Measurements from ENCODE around the gene PNPLA7.

Gene PNPLA7

GRCh38 chr9:137581361-137582285 is 31.4 kb upstream of the PNPLA7 start:
- no peak for TF ChIP-seq CTCF (IDR thresholded peaks at IDR 0.05; ENCODE audit: low read depth, low read length)
- no peak for DNase-seq (ENCODE audit: extremely low read depth, low read depth)

- no peak for DNase-seq (ENCODE audit: extremely low read depth, low read depth)
- no peak for TF ChIP-seq CTCF (IDR thresholded peaks at IDR 0.05; ENCODE audit: low read depth, low read length)
Measured at GRCh38 chr9:137580954-137581322, 30.7 kb upstream of the PNPLA7 start.

GRCh38 chr9:137580209-137580953 is 30.2 kb upstream of the PNPLA7 start:
- TF ChIP-seq CTCF (IDR thresholded peaks at IDR 0.05; ENCODE audit: low read depth, low read length): no peak
- DNase-seq (ENCODE audit: extremely low read depth, low read depth): no peak

- no peak for DNase-seq (ENCODE audit: extremely low read depth, low read depth)
- TF ChIP-seq CTCF (IDR thresholded peaks at IDR 0.05; ENCODE audit: low read depth, low read length): no peak
Measured at GRCh38 chr9:137579259-137579604, 29.0 kb upstream of the PNPLA7 start.

GRCh38 chr9:137578518-137579258 is 28.5 kb upstream of the PNPLA7 start, which contains the start of gene DPH7:
DPH7 (minus strand) TSS chr9:137578925; CDS start chr9:137578777, 148 bp downstream.
- peak; percentile 69 for DNase-seq (ENCODE audit: extremely low read depth, low read depth)
- TF ChIP-seq CTCF (IDR thresholded peaks at IDR 0.05; ENCODE audit: low read depth, low read length): peak; percentile 86

- no peak for TF ChIP-seq CTCF (IDR thresholded peaks at IDR 0.05; ENCODE audit: low read depth, low read length)
- no peak for DNase-seq (ENCODE audit: extremely low read depth, low read depth)
Measured at GRCh38 chr9:137575716-137576411, 25.7 kb upstream of the PNPLA7 start.

Data from AG09319 (cell line).